Caco-2 (cell line): ENCODE measurements around the gene CCDC134. TPM values are rescaled to one million over a fixed set of nuclear protein-coding genes. Genes with fewer than 3 reads are reported as not detected.

Experiments used
- BruUV-seq: library from RNA; stranded (reverse); fragments of 400-500 nt; replicated peaks from 2 replicates; lab custom pipeline; 2021; lab: Mats Ljungman, UMichigan
- CTCF ChIA-PET: fragments of 300-600 bp; sonication (Branson Sonifier 250); formaldehyde crosslinking; loops from one replicate; lab custom pipeline; 2022; ENCODE audit warnings: antibody characterized with exemption; lab: Charles Lee
- POLR2A ChIA-PET: fragments of 300-600 bp; sonication (Branson Sonifier 250); formaldehyde crosslinking; loops from one replicate; lab custom pipeline; 2022; ENCODE audit warnings: antibody characterized with exemption; lab: Charles Lee
- DNase-seq, 2 experiments: peaks; one replicate each; pipeline versions ENCODE4 v3.0.0 to v3.0.0-alpha.2; 2020 to 2022
- H3K27me3 ChIP-seq: replicated peaks from 2 replicates; pipeline ENCODE4 v1.6.0; 2011; ENCODE audit warnings: low read length; ENCODE audit not compliant: control insufficient read depth, insufficient read depth
- H3K36me3 ChIP-seq: 2 replicates; pipeline ENCODE4 v1.5.1; 2011; ENCODE audit warnings: low read length; ENCODE audit not compliant: control insufficient read depth, insufficient read depth
- H3K4me1 ChIP-seq: fragments of 250-450 bp; sonication (Bioruptor Pico); 2 replicates; pipeline ENCODE4 v1.5.1; 2020; ENCODE audit warnings: mild to moderate bottlenecking
- H3K4me3 ChIP-seq: 2 replicates; pipeline ENCODE4 v1.5.1; 2011; ENCODE audit warnings: low read depth, mild to moderate bottlenecking, control low read depth, low read length
- H3K9me3 ChIP-seq: fragments of 250-450 bp; sonication (Bioruptor Pico); 2 replicates; pipeline ENCODE4 v1.5.1; 2020; ENCODE audit warnings: mild to moderate bottlenecking, moderate library complexity
- H3K27ac Mint-ChIP-seq: one replicate; pipeline ENCODE4 v1.8.0; 2022; ENCODE audit warnings: mixed read lengths; ENCODE audit not compliant: unreplicated experiment
- H3K27me3 Mint-ChIP-seq: one replicate; pipeline ENCODE4 v1.8.0; 2022; ENCODE audit warnings: mixed read lengths; ENCODE audit not compliant: insufficient read depth, unreplicated experiment
- H3K36me3 Mint-ChIP-seq: one replicate; pipeline ENCODE4 v1.8.0; 2022; ENCODE audit warnings: mild to moderate bottlenecking, mixed read lengths; ENCODE audit not compliant: insufficient read depth, unreplicated experiment
- H3K4me1 Mint-ChIP-seq: one replicate; pipeline ENCODE4 v1.8.0; 2022; ENCODE audit warnings: low read depth, mixed read lengths; ENCODE audit not compliant: unreplicated experiment
- H3K4me3 Mint-ChIP-seq: one replicate; pipeline ENCODE4 v1.8.0; 2022; ENCODE audit warnings: mild to moderate bottlenecking, moderate library complexity, mixed read lengths; ENCODE audit not compliant: unreplicated experiment
- H3K9me3 Mint-ChIP-seq: one replicate; pipeline ENCODE4 v1.8.0; 2022; ENCODE audit warnings: mixed read lengths; ENCODE audit not compliant: unreplicated experiment
- intact Hi-C: fragments of 100-400 bp; cut with micrococcal nuclease; formaldehyde crosslinking; loops from one replicate; pipeline ENCODE4 v1.10.0; 2022; ENCODE audit not compliant: unreplicated experiment
- total RNA-seq: library from RNA; stranded (reverse); gene quantifications from 2 replicates; pipeline ENCODE4 v1.2.3, GENCODE V29; 2022
- TF ChIP-seq, protein P1 (sequence below), 2 experiments: fragments of 200-600 bp in 1 of 2; IDR thresholded peaks; 1 replicate in 1 of 2; 2 replicates in 1 of 2; pipeline versions ENCODE4 v1.5.1 to v1.8.0; 2011 to 2022; ENCODE audit warnings: antibody characterized with exemption in 1 of 2, control low read depth in 1 of 2, inconsistent platforms in 1 of 2, low read depth in 1 of 2, low read length in 1 of 2, mild to moderate bottlenecking in 1 of 2, moderate library complexity in 1 of 2; ENCODE audit not compliant: insufficient read depth in 1 of 2, severe bottlenecking in 1 of 2, unreplicated experiment in 1 of 2

Gene CCDC134
- total RNA-seq, 1 experiment from 2014 or later: 24.8 TPM

DNA sequence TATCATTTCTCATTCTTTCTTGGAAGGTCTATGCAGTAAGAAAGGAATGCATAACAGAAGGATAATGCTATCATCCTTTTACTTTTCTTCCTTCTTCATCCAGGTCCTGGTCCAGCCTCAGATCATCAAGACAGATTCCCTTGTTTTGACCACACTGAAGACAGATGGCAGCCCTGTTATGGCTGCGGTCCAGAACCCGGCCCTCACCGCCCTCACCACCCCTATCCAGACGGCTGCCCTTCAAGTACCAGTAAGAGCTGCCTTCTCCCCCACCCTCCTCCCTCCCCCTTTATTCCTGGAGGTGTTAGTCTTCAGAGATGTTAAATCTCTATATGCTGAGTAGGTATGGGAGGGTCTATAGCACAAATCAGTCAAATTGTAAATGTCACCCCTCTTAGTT, 70.3 kb downstream of the CCDC134 start:
- ChIA-PET POLR2A (no interaction called here), CTCF (interaction anchor here (1.2 kb wide), 1 partner anchor 174 kb away, joined by 4 read pairs; no protein-coding TSS in a partner anchor)
- Mint-ChIP-seq H3K4me1 (no peaks in the 10 kb centered on the region), H3K36me3 (peaks cover 95% of the 10 kb centered on the region), H3K4me3 (no peak overlapping the region), H3K27ac (no peak overlapping the region), H3K9me3 (no peaks in the 10 kb centered on the region), H3K27me3 (no peaks in the 10 kb centered on the region)
- no peaks in the 10 kb centered on the region for H3K27me3 ChIP-seq
- no peak overlapping the region for H3K4me3 ChIP-seq
- BruUV-seq: no TSS peak
- H3K9me3 ChIP-seq: no peaks in the 10 kb centered on the region
- TF ChIP-seq, protein P1, sequence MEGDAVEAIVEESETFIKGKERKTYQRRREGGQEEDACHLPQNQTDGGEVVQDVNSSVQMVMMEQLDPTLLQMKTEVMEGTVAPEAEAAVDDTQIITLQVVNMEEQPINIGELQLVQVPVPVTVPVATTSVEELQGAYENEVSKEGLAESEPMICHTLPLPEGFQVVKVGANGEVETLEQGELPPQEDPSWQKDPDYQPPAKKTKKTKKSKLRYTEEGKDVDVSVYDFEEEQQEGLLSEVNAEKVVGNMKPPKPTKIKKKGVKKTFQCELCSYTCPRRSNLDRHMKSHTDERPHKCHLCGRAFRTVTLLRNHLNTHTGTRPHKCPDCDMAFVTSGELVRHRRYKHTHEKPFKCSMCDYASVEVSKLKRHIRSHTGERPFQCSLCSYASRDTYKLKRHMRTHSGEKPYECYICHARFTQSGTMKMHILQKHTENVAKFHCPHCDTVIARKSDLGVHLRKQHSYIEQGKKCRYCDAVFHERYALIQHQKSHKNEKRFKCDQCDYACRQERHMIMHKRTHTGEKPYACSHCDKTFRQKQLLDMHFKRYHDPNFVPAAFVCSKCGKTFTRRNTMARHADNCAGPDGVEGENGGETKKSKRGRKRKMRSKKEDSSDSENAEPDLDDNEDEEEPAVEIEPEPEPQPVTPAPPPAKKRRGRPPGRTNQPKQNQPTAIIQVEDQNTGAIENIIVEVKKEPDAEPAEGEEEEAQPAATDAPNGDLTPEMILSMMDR (IDR thresholded peaks at IDR 0.05; ENCODE audit: insufficient read depth in 1 of 2, low read depth in 1 of 2, low read length in 1 of 2, severe bottlenecking in 1 of 2, unreplicated experiment in 1 of 2): no peak
- H3K36me3 ChIP-seq: peaks cover 11% of the 10 kb centered on the region
- DNase-seq: no peak
- H3K4me1 ChIP-seq: no peaks in the 10 kb centered on the region
- intact Hi-C loops: no loop called here

DNA sequence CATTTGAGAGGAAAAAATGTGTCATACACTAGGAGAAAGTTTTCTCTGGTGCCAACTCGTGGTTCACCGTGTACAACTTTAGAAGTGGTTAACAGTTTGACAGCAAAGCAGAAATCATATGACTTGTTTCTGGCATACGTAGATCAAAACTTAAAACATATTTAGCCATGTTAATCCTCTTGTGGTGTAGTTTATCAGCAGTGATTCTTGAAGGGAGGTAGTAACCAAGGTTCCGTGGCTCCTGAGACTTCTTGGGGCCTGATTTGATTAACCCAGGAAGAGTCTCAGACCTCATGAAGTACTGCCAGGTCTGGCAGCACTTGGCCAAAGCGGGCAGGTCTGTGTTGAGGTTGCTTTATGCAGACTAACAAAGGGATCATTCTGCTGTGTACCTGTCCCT, 72.9 kb downstream of the CCDC134 start:
- H3K9me3 Mint-ChIP-seq: no peaks in the 10 kb centered on the region
- H3K27me3 Mint-ChIP-seq: no peaks in the 10 kb centered on the region
- CTCF ChIA-PET: no interaction called here
- BruUV-seq: TSS peak; percentile 20
- intact Hi-C loops: no loop called here
- Histone ChIP-seq H3K27me3 (no peaks in the 10 kb centered on the region), H3K4me1 (no peaks in the 10 kb centered on the region), H3K9me3 (no peaks in the 10 kb centered on the region), H3K4me3 (no peak overlapping the region), H3K36me3 (peaks cover 11% of the 10 kb centered on the region)
- POLR2A ChIA-PET: no interaction called here
- no peak overlapping the region for H3K4me3 Mint-ChIP-seq
- H3K27ac Mint-ChIP-seq: no peak overlapping the region
- no peak for DNase-seq
- TF ChIP-seq, protein P1 (IDR thresholded peaks at IDR 0.05; ENCODE audit: insufficient read depth in 1 of 2, low read depth in 1 of 2, low read length in 1 of 2, severe bottlenecking in 1 of 2, unreplicated experiment in 1 of 2): no peak
- peaks cover 87% of the 10 kb centered on the region for H3K36me3 Mint-ChIP-seq
- no peaks in the 10 kb centered on the region for H3K4me1 Mint-ChIP-seq

DNA sequence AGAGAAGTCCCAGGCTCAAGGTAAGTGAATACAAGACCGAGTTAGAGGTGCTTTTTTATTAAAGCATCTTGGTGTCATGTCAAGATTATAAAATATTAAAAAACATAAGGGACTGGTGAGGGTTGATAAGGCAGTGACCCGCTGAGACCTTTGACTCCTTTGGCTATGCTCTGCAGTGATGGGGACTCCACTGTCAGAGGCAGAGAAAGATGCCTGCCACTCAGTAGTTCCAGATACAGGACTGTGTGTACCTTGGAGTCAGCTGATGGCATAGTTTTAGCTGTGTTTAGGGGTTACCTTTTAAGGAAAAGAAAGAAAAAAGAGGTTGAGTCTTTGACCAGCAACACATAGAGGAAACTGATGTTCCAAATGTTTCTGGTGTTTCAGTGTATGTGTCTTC, 73.6 kb downstream of the CCDC134 start:
- Histone ChIP-seq H3K9me3 (no peaks in the 10 kb centered on the region), H3K27me3 (no peaks in the 10 kb centered on the region), H3K4me3 (no peak overlapping the region), H3K4me1 (no peaks in the 10 kb centered on the region), H3K36me3 (peaks cover 7% of the 10 kb centered on the region)
- Mint-ChIP-seq H3K4me1 (peaks cover 2% of the 10 kb centered on the region), H3K9me3 (no peaks in the 10 kb centered on the region), H3K36me3 (peaks cover 89% of the 10 kb centered on the region), H3K4me3 (no peak overlapping the region), H3K27ac (no peak overlapping the region), H3K27me3 (no peaks in the 10 kb centered on the region)
- TF ChIP-seq, protein P1 (IDR thresholded peaks at IDR 0.05; ENCODE audit: insufficient read depth in 1 of 2, low read depth in 1 of 2, low read length in 1 of 2, severe bottlenecking in 1 of 2, unreplicated experiment in 1 of 2): no peak
- no TSS peak for BruUV-seq
- ChIA-PET CTCF (no interaction called here), POLR2A (no interaction called here)
- intact Hi-C loops: no loop called here
- DNase-seq: no peak
